SK-N-SH (cell line): ENCODE results near the gene TNFRSF4.

ENCODE experiments used
- CHD2 ChIP-seq: fragments of 150-350 bp; IDR thresholded peaks from 2 replicates; pipeline ENCODE4 v1.6.1; 2018; ENCODE audit warnings: low read length; ENCODE audit not compliant: partially characterized antibody
- EP300 ChIP-seq, 2 experiments: IDR thresholded peaks; 2 replicates each; pipeline versions ENCODE4 v1.4.0 to v1.6.1; 2012; ENCODE audit warnings: borderline replicate concordance in 1 of 2, low read depth in 1 of 2, low read length in 1 of 2
- GABPA ChIP-seq: IDR thresholded peaks from 2 replicates; pipeline ENCODE4 v1.4.0; 2012; ENCODE audit warnings: low read depth, mild to moderate bottlenecking
- JUND ChIP-seq: IDR thresholded peaks from 2 replicates; pipeline ENCODE4 v1.4.0; 2012
- RAD21 ChIP-seq: IDR thresholded peaks from 2 replicates; pipeline ENCODE4 v1.6.1; 2012; ENCODE audit warnings: mild to moderate bottlenecking, low read length
- TAF1 ChIP-seq: IDR thresholded peaks from 2 replicates; pipeline ENCODE4 v1.6.1; 2012; ENCODE audit warnings: low read depth, mild to moderate bottlenecking, low read length, moderate library complexity, borderline replicate concordance
- TF ChIP-seq, protein P1 (sequence below): fragments of 200-600 bp; sonication (generic); IDR thresholded peaks from 2 replicates; pipeline ENCODE4 v1.6.1; 2017; ENCODE audit warnings: antibody characterized with exemption, mild to moderate bottlenecking, moderate library complexity
- TF ChIP-seq, protein P2 (sequence below): IDR thresholded peaks from 2 replicates; pipeline ENCODE4 v1.4.0; 2012; ENCODE audit warnings: low read depth
- TF ChIP-seq, protein P3 (sequence below): IDR thresholded peaks from 2 replicates; pipeline ENCODE4 v1.6.1; 2012; ENCODE audit warnings: mild to moderate bottlenecking, low read depth, low read length, moderate library complexity
- TF ChIP-seq, protein P4 (sequence below): fragments of 150-350 bp; IDR thresholded peaks from 2 replicates; pipeline ENCODE4 v1.6.1; 2016; ENCODE audit warnings: mild to moderate bottlenecking, low read depth, low read length

DNA sequence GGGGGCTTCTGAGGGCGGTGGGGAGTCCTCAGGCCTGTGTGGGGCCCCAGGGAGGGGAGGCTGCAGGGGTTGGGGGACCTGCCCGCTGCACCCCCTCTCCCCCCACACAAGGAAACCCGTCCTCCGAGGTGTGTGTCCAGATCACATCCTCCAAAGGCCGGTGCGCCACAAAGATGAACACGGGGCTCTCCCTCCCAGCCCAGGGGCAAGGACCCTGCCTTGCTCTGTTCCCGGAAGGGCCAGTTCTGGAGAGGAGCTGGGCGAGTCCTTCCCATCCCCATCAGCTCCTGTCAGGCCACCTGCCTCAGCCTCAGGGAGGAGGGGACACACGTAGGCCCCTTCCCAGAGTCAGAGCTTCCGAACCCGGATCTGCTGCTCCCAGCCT is 42.8 kb downstream of the TNFRSF4 start:
- TF ChIP-seq, protein P1, sequence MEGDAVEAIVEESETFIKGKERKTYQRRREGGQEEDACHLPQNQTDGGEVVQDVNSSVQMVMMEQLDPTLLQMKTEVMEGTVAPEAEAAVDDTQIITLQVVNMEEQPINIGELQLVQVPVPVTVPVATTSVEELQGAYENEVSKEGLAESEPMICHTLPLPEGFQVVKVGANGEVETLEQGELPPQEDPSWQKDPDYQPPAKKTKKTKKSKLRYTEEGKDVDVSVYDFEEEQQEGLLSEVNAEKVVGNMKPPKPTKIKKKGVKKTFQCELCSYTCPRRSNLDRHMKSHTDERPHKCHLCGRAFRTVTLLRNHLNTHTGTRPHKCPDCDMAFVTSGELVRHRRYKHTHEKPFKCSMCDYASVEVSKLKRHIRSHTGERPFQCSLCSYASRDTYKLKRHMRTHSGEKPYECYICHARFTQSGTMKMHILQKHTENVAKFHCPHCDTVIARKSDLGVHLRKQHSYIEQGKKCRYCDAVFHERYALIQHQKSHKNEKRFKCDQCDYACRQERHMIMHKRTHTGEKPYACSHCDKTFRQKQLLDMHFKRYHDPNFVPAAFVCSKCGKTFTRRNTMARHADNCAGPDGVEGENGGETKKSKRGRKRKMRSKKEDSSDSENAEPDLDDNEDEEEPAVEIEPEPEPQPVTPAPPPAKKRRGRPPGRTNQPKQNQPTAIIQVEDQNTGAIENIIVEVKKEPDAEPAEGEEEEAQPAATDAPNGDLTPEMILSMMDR = no peak
- no peak for TF ChIP-seq GABPA
- TF ChIP-seq RAD21 = no peak
- no peak for TF ChIP-seq TAF1
- TF ChIP-seq, protein P2, sequence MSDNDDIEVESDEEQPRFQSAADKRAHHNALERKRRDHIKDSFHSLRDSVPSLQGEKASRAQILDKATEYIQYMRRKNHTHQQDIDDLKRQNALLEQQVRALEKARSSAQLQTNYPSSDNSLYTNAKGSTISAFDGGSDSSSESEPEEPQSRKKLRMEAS = no peak
- no peak for TF ChIP-seq JUND
- no peak for TF ChIP-seq CHD2
- TF ChIP-seq, protein P3, sequence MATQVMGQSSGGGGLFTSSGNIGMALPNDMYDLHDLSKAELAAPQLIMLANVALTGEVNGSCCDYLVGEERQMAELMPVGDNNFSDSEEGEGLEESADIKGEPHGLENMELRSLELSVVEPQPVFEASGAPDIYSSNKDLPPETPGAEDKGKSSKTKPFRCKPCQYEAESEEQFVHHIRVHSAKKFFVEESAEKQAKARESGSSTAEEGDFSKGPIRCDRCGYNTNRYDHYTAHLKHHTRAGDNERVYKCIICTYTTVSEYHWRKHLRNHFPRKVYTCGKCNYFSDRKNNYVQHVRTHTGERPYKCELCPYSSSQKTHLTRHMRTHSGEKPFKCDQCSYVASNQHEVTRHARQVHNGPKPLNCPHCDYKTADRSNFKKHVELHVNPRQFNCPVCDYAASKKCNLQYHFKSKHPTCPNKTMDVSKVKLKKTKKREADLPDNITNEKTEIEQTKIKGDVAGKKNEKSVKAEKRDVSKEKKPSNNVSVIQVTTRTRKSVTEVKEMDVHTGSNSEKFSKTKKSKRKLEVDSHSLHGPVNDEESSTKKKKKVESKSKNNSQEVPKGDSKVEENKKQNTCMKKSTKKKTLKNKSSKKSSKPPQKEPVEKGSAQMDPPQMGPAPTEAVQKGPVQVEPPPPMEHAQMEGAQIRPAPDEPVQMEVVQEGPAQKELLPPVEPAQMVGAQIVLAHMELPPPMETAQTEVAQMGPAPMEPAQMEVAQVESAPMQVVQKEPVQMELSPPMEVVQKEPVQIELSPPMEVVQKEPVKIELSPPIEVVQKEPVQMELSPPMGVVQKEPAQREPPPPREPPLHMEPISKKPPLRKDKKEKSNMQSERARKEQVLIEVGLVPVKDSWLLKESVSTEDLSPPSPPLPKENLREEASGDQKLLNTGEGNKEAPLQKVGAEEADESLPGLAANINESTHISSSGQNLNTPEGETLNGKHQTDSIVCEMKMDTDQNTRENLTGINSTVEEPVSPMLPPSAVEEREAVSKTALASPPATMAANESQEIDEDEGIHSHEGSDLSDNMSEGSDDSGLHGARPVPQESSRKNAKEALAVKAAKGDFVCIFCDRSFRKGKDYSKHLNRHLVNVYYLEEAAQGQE = no peak
- TF ChIP-seq, protein P4, sequence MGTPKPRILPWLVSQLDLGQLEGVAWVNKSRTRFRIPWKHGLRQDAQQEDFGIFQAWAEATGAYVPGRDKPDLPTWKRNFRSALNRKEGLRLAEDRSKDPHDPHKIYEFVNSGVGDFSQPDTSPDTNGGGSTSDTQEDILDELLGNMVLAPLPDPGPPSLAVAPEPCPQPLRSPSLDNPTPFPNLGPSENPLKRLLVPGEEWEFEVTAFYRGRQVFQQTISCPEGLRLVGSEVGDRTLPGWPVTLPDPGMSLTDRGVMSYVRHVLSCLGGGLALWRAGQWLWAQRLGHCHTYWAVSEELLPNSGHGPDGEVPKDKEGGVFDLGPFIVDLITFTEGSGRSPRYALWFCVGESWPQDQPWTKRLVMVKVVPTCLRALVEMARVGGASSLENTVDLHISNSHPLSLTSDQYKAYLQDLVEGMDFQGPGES = no peak
- no peak for TF ChIP-seq EP300 (IDR thresholded peaks at IDR 0.05; ENCODE audit: borderline replicate concordance in 1 of 2, low read depth in 1 of 2, low read length in 1 of 2)
